HEK293 (cell line): ENCODE data around the gene BCKDHB.

ENCODE experiments used
- KLF1 ChIP-seq: fragments of 450-650 bp; formaldehyde crosslinking; IDR thresholded peaks from 2 replicates; pipeline ENCODE4 v1.5.1; 2016; ENCODE audit warnings: missing biosample characterization, missing genetic modification characterization
- YY1 ChIP-seq: fragments of 450-650 bp; formaldehyde crosslinking; IDR thresholded peaks from 2 replicates; pipeline ENCODE4 v1.5.1; 2018; ENCODE audit warnings: missing biosample characterization, missing genetic modification characterization
- ZNF175 ChIP-seq: fragments of 450-650 bp; formaldehyde crosslinking; IDR thresholded peaks from 2 replicates; pipeline ENCODE4 v1.5.1; 2016; ENCODE audit warnings: missing biosample characterization, missing genetic modification characterization
- ZNF501 ChIP-seq: fragments of 450-650 bp; formaldehyde crosslinking; IDR thresholded peaks from 2 replicates; pipeline ENCODE4 v1.5.1; 2016; ENCODE audit warnings: missing biosample characterization, missing genetic modification characterization
- ZNF747 ChIP-seq: fragments of 450-650 bp; formaldehyde crosslinking; IDR thresholded peaks from 2 replicates; pipeline ENCODE4 v1.5.1; 2016; ENCODE audit warnings: missing biosample characterization, missing genetic modification characterization
- ZNF792 ChIP-seq: fragments of 450-650 bp; formaldehyde crosslinking; IDR thresholded peaks from 2 replicates; pipeline ENCODE4 v1.5.1; 2016; ENCODE audit warnings: missing biosample characterization, missing genetic modification characterization
- TF ChIP-seq, protein P1 (sequence below): fragments of 450-650 bp; formaldehyde crosslinking; IDR thresholded peaks from 2 replicates; pipeline ENCODE4 v1.5.1; 2016; ENCODE audit warnings: missing biosample characterization, missing genetic modification characterization, low read depth
- TF ChIP-seq, protein P2 (sequence below): fragments of 450-650 bp; formaldehyde crosslinking; IDR thresholded peaks from 2 replicates; pipeline ENCODE4 v1.5.1; 2016; ENCODE audit warnings: missing biosample characterization, missing genetic modification characterization
- TF ChIP-seq, protein P3 (sequence below): fragments of 450-650 bp; formaldehyde crosslinking; IDR thresholded peaks from 2 replicates; pipeline ENCODE4 v1.5.1; 2016; ENCODE audit warnings: missing biosample characterization, missing genetic modification characterization
- TF ChIP-seq, protein P4 (sequence below): fragments of 450-650 bp; formaldehyde crosslinking; IDR thresholded peaks from 2 replicates; pipeline ENCODE4 v1.5.1; 2016; ENCODE audit warnings: missing biosample characterization, missing genetic modification characterization
- TF ChIP-seq, protein P5 (sequence below): fragments of 450-650 bp; formaldehyde crosslinking; IDR thresholded peaks from 2 replicates; pipeline ENCODE4 v1.5.1; 2016; ENCODE audit warnings: missing biosample characterization, missing genetic modification characterization
- TF ChIP-seq, protein P6 (sequence below): fragments of 450-650 bp; formaldehyde crosslinking; conservative IDR thresholded peaks from 2 replicates; pipeline ENCODE4 v1.5.1; 2016; ENCODE audit warnings: low read depth, missing biosample characterization, missing genetic modification characterization

DNA sequence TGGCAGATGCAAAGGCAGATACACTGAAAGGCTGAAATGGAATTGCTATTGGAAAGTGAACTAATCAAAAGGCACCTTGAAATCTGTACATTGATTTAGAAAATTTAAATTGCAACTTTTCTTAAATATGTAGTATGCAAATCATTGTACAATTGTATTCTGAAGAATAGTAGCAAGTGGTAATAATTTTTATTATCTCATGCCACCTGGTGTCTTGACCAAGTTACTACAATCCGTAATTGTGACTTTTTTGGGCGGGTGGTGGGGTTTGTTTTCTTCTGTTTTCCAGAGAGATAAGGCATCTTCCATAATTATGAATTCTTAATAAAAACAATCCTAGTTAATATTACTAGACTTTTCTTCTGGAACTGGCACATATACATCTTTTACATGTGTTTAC is 12.5 kb upstream of the BCKDHB start:
- TF ChIP-seq, protein P1, sequence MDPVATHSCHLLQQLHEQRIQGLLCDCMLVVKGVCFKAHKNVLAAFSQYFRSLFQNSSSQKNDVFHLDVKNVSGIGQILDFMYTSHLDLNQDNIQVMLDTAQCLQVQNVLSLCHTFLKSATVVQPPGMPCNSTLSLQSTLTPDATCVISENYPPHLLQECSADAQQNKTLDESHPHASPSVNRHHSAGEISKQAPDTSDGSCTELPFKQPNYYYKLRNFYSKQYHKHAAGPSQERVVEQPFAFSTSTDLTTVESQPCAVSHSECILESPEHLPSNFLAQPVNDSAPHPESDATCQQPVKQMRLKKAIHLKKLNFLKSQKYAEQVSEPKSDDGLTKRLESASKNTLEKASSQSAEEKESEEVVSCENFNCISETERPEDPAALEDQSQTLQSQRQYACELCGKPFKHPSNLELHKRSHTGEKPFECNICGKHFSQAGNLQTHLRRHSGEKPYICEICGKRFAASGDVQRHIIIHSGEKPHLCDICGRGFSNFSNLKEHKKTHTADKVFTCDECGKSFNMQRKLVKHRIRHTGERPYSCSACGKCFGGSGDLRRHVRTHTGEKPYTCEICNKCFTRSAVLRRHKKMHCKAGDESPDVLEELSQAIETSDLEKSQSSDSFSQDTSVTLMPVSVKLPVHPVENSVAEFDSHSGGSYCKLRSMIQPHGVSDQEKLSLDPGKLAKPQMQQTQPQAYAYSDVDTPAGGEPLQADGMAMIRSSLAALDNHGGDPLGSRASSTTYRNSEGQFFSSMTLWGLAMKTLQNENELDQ: no peak
- TF ChIP-seq, protein P2, sequence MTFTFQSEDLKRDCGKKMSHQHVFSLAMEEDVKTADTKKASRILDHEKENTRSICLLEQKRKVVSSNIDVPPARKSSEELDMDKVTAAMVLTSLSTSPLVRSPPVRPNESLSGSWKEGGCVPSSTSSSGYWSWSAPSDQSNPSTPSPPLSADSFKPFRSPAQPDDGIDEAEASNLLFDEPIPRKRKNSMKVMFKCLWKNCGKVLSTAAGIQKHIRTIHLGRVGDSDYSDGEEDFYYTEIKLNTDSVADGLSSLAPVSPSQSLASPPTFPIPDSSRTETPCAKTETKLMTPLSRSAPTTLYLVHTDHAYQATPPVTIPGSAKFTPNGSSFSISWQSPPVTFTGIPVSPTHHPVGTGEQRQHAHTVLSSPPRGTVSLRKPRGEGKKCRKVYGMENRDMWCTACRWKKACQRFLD (tag by site-specific recombination): no peak
- no peak for TF ChIP-seq ZNF175 (tag by site-specific recombination)
- TF ChIP-seq ZNF747 (tag by site-specific recombination): no peak
- TF ChIP-seq ZNF501 (tag by site-specific recombination): no peak
- no peak for TF ChIP-seq YY1
- no peak for TF ChIP-seq ZNF792 (tag by site-specific recombination)
- TF ChIP-seq, protein P3, sequence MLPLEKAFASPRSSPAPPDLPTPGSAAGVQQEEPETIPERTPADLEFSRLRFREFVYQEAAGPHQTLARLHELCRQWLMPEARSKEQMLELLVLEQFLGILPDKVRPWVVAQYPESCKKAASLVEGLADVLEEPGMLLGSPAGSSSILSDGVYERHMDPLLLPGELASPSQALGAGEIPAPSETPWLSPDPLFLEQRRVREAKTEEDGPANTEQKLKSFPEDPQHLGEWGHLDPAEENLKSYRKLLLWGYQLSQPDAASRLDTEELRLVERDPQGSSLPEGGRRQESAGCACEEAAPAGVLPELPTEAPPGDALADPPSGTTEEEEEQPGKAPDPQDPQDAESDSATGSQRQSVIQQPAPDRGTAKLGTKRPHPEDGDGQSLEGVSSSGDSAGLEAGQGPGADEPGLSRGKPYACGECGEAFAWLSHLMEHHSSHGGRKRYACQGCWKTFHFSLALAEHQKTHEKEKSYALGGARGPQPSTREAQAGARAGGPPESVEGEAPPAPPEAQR: no peak
- TF ChIP-seq, protein P4, sequence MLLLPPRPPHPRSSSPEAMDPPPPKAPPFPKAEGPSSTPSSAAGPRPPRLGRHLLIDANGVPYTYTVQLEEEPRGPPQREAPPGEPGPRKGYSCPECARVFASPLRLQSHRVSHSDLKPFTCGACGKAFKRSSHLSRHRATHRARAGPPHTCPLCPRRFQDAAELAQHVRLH: no peak
- TF ChIP-seq, protein P5, sequence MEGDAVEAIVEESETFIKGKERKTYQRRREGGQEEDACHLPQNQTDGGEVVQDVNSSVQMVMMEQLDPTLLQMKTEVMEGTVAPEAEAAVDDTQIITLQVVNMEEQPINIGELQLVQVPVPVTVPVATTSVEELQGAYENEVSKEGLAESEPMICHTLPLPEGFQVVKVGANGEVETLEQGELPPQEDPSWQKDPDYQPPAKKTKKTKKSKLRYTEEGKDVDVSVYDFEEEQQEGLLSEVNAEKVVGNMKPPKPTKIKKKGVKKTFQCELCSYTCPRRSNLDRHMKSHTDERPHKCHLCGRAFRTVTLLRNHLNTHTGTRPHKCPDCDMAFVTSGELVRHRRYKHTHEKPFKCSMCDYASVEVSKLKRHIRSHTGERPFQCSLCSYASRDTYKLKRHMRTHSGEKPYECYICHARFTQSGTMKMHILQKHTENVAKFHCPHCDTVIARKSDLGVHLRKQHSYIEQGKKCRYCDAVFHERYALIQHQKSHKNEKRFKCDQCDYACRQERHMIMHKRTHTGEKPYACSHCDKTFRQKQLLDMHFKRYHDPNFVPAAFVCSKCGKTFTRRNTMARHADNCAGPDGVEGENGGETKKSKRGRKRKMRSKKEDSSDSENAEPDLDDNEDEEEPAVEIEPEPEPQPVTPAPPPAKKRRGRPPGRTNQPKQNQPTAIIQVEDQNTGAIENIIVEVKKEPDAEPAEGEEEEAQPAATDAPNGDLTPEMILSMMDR (tag by site-specific recombination): no peak
- TF ChIP-seq, protein P6, sequence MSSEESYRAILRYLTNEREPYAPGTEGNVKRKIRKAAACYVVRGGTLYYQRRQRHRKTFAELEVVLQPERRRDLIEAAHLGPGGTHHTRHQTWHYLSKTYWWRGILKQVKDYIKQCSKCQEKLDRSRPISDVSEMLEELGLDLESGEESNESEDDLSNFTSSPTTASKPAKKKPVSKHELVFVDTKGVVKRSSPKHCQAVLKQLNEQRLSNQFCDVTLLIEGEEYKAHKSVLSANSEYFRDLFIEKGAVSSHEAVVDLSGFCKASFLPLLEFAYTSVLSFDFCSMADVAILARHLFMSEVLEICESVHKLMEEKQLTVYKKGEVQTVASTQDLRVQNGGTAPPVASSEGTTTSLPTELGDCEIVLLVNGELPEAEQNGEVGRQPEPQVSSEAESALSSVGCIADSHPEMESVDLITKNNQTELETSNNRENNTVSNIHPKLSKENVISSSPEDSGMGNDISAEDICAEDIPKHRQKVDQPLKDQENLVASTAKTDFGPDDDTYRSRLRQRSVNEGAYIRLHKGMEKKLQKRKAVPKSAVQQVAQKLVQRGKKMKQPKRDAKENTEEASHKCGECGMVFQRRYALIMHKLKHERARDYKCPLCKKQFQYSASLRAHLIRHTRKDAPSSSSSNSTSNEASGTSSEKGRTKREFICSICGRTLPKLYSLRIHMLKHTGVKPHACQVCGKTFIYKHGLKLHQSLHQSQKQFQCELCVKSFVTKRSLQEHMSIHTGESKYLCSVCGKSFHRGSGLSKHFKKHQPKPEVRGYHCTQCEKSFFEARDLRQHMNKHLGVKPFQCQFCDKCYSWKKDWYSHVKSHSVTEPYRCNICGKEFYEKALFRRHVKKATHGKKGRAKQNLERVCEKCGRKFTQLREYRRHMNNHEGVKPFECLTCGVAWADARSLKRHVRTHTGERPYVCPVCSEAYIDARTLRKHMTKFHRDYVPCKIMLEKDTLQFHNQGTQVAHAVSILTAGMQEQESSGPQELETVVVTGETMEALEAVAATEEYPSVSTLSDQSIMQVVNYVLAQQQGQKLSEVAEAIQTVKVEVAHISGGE: no peak
- no peak for TF ChIP-seq KLF1 (tag by site-specific recombination)
